Body of pancreas (tissue), 4 donors: ENCODE data around the gene NLGN1. TPM values are rescaled to one million over a fixed set of nuclear protein-coding genes. Genes with fewer than 3 reads are reported as not detected.

Source experiments
- ATAC-seq: fragments of 150-250 bp; one replicate; pipeline ENCODE4 v1.9.1; 2016
- DNase-seq, 4 donors: peaks; one replicate each; pipeline ENCODE4 v3.0.0-alpha.2; 2019
- H3K27ac ChIP-seq, 4 donors: fragments of 200-600 bp; sonication (generic); 1 replicate in 3 of 4; 2 replicates in 1 of 4; pipeline versions ENCODE4 v1.5.1 to v1.6.1; 2016 to 2019; ENCODE audit warnings: mild to moderate bottlenecking in 1 of 4, mixed read lengths in 1 of 4, moderate library complexity in 1 of 4
- H3K27me3 ChIP-seq, 2 donors: fragments of 200-600 bp; sonication (generic); one replicate each; pipeline ENCODE4 v1.6.0; 2016; ENCODE audit warnings: mild to moderate bottlenecking in 1 of 2
- H3K36me3 ChIP-seq, 2 donors: fragments of 200-600 bp; sonication (generic); replicated peaks in 1 of 2; 2 replicates each; pipeline ENCODE4 v1.5.1; 2016; ENCODE audit warnings: low read depth in 2 of 2; ENCODE audit not compliant: insufficient read depth in 1 of 2
- H3K4me1 ChIP-seq: fragments of 200-600 bp; sonication (generic); one replicate; pipeline ENCODE4 v1.6.0; 2016
- H3K4me3 ChIP-seq, 2 donors: fragments of 200-600 bp; sonication (generic); 1 replicate in 1 of 2; 2 replicates in 1 of 2; pipeline ENCODE4 v1.5.1; 2016 to 2019
- H3K9me3 ChIP-seq, 3 donors: fragments of 200-600 bp; sonication (generic); 1 replicate in 2 of 3; 2 replicates in 1 of 3; pipeline ENCODE4 v1.5.1; 2016
- POLR2A ChIP-seq, 3 donors: fragments of 450-650 bp; IDR thresholded peaks; one replicate each; pipeline ENCODE4 v1.6.1; 2016; ENCODE audit warnings: antibody characterized with exemption in 3 of 3, mild to moderate bottlenecking in 2 of 3
- WGBS, 2 donors: methylation state at CpG; one replicate each; pipeline ENCODE4 v1.1.5; 2017; 5-methylcytosine and 5-hydroxymethylcytosine counted together
- intact Hi-C: fragments of 100-400 bp; cut with DNase I; formaldehyde crosslinking; loops from one replicate; pipeline ENCODE4 v1.15.1; 2023
- total RNA-seq, 2 donors: library from RNA; depleted of rRNA; stranded (reverse); fragments of >200 nt; gene quantifications; one replicate each; pipeline ENCODE4 v1.1.0, GENCODE V29; 2016
- TF ChIP-seq, protein P1 (sequence below), 7 experiments: fragments of 450-650 bp in 4 of 7; fragments of 200-600 bp in 3 of 7; sonication (generic) in 3 of 7; IDR thresholded peaks; one replicate each; pipeline ENCODE4 v1.5.1; 2016 to 2019; ENCODE audit warnings: antibody characterized with exemption in 7 of 7

The NLGN1 gene
- total RNA-seq, 2 donors from 2014 or later, result 0.52 to 1.3 TPM

DNA sequence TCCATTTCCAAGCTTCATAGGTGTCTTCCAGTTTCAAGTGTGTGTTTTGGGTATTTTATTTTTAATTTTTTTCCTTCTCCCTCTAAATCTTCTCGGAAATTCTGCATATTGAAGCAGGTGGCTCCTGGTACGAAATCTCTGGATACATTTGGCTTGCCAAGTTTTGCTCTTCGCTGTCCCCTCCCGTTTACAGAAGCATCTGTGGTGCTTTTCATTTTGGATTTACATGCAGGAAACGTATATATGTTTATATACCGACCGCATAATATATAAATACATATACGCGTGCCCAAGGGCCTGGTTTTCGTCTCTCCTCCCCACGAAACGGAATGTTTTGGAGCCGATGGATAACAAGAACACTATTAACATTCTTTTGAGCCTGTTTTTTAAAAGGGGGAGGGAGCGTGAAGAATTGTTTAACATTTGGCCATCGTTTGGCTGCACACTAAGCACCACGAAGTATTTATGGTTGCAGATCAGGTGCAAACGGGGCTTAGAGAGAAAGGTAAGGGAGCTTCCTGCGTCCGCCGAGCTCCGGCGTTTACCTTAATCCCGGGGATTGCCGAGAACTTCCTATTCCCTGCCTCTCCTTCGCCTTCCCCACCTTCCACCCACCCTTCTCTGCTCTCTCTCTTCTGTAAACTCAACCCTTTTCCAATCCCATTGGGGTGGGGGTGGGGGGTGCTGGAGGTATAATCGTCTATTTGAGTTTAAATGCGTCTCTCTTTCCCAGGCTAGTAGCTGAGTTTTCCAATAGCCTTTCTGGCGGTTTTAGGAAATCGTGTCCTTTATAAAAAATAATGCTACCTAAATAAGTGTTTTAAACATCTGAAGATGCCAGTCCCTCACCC lies 1.1 kb upstream of the NLGN1 start:
- WGBS, 2 donors, result 1 to 3% methylated on average over 29 of the region's 29 CpGs

DNA sequence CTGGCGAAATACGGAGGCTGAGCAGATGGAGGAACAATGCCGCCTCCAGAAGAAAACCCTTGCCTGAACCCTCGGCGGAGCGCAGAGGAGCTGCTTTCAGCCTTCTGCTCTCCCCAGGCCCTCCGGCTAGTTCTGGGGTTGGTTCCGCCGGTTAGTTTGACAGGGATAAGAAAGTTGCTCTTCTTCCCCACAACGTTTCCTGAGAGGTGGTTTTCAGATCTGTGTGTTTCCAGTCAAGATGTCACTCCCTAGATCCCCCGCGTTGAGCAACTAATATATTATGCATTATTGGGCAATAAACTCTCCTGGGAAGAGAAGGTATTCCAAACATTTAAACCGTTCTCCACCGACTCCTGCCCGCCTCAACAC lies 551 bp downstream of the NLGN1 start:
- H3K27me3 ChIP-seq, result no peaks in the 10 kb centered on the region
- DNase-seq, result no peak
- no peak for TF ChIP-seq POLR2A (IDR thresholded peaks at IDR 0.05)
- TF ChIP-seq, protein P1, sequence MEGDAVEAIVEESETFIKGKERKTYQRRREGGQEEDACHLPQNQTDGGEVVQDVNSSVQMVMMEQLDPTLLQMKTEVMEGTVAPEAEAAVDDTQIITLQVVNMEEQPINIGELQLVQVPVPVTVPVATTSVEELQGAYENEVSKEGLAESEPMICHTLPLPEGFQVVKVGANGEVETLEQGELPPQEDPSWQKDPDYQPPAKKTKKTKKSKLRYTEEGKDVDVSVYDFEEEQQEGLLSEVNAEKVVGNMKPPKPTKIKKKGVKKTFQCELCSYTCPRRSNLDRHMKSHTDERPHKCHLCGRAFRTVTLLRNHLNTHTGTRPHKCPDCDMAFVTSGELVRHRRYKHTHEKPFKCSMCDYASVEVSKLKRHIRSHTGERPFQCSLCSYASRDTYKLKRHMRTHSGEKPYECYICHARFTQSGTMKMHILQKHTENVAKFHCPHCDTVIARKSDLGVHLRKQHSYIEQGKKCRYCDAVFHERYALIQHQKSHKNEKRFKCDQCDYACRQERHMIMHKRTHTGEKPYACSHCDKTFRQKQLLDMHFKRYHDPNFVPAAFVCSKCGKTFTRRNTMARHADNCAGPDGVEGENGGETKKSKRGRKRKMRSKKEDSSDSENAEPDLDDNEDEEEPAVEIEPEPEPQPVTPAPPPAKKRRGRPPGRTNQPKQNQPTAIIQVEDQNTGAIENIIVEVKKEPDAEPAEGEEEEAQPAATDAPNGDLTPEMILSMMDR (IDR thresholded peaks at IDR 0.05), result no peak
- WGBS, 2 donors, result 5 to 16% methylated on average over 15 of the region's 15 CpGs
- H3K4me1 ChIP-seq, result peaks cover 35% of the 10 kb centered on the region
- intact Hi-C loops, result no loop called here
- H3K4me3 ChIP-seq, result peak overlapping the region in 1 of 2 donors; percentile 42
- H3K36me3 ChIP-seq, result no peaks in the 10 kb centered on the region
- H3K9me3 ChIP-seq, result no peaks in the 10 kb centered on the region
- ATAC-seq, result no peak
- H3K27ac ChIP-seq, result peak overlapping the region in 3 of 4 donors; percentile 1 to 49 (median 21)

More for the DNA sequence above, 1.1 kb upstream of the NLGN1 start:
- Histone ChIP-seq H3K4me1 (peaks cover 35% of the 10 kb centered on the region), H3K27me3 (no peaks in the 10 kb centered on the region), H3K27ac (peak overlapping the region in 1 of 4 donors; percentile 74), H3K36me3 (no peaks in the 10 kb centered on the region), H3K4me3 (peak overlapping the region; percentile 16 to 66), H3K9me3 (no peaks in the 10 kb centered on the region)
- intact Hi-C loops, result no loop called here
- ATAC-seq, result no peak
- peak in 2 of 4 donors; percentile 6 to 25 for DNase-seq
- TF ChIP-seq POLR2A (IDR thresholded peaks at IDR 0.05), result no peak
- TF ChIP-seq, protein P1 (IDR thresholded peaks at IDR 0.05), result no peak

DNA sequence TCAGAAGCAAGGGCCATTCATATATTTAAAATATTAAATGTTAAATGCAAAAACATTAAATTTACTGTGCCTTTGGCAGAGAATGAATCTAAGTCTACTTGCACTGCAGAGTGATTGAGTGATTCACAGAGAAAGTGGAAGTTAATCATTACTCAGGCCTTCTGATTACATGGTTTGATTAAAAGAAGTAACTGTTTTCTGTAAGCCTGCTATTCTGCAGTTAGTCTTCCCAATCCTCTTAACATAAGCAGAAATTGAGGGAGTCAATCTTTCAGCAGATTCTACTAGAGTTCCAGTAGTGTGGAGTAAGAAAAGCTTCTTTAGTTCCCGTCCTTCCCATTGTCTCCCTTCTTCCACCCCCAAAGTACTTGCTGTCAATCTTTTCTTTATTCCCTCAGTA lies 1.5 kb downstream of the NLGN1 start:
- 74 to 86% methylated on average over 1 of the region's 1 CpG for WGBS, 2 donors
- Histone ChIP-seq H3K9me3 (no peaks in the 10 kb centered on the region), H3K27me3 (no peaks in the 10 kb centered on the region), H3K4me3 (no peak overlapping the region), H3K27ac (no peak overlapping the region), H3K36me3 (no peaks in the 10 kb centered on the region), H3K4me1 (peaks cover 35% of the 10 kb centered on the region)
- DNase-seq (no peak), ATAC-seq (no peak)
- intact Hi-C loops, result no loop called here
- TF ChIP-seq, protein P1 (IDR thresholded peaks at IDR 0.05), result no peak
- TF ChIP-seq POLR2A (IDR thresholded peaks at IDR 0.05), result no peak

DNA sequence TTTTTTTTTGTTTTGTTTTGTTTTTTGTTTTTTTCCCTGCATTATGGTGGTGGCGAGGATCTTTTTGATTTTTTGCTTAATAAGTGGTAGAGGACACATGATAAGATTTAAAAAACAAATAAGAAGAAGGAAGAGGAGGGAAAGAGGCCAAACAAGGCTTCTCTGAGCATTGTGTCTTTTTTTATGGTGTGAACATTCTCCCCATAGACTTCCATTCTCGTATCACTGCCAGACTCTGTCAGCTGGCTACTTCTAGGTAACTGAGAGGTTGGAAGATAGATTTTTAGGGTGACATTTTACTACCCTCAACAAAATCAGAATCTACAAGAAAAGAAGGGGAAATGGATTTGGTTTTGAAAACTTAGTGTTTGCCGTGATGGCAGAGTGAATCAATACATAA lies 3.8 kb downstream of the NLGN1 start:
- Histone ChIP-seq H3K4me3 (no peak overlapping the region), H3K9me3 (no peaks in the 10 kb centered on the region), H3K27me3 (no peaks in the 10 kb centered on the region), H3K36me3 (no peaks in the 10 kb centered on the region), H3K27ac (no peak overlapping the region), H3K4me1 (peaks cover 24% of the 10 kb centered on the region)
- ATAC-seq, result no peak
- intact Hi-C loops, result no loop called here
- no peak for DNase-seq
- TF ChIP-seq, protein P1 (IDR thresholded peaks at IDR 0.05), result no peak
- no peak for TF ChIP-seq POLR2A (IDR thresholded peaks at IDR 0.05)
- 48 to 61% methylated on average over 3 of the region's 3 CpGs for WGBS, 2 donors

DNA sequence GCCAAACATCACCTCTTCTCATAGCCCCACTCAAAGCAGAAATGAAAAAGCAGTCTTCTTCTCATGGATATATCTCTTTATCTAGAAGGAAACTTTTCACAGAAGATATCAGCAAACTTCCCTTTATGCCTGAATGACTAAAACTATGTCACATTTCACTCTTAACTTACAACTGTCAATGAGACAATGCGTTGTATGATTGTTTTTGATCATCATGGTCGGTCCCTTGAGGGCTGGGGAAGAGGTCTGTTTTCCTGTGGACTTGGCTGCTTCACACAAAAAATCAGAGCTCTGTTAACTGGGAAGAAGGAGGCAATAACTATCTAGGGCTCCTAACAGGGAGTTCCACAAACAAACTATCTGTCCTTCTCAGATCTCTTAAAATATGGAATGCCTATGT lies 5.1 kb downstream of the NLGN1 start:
- Histone ChIP-seq H3K4me1 (peaks cover 11% of the 10 kb centered on the region), H3K27me3 (no peaks in the 10 kb centered on the region), H3K36me3 (no peaks in the 10 kb centered on the region), H3K4me3 (no peak overlapping the region), H3K27ac (no peak overlapping the region), H3K9me3 (no peaks in the 10 kb centered on the region)
- WGBS, 2 donors, result 54 to 62% methylated on average over 2 of the region's 2 CpGs
- no peak for TF ChIP-seq POLR2A (IDR thresholded peaks at IDR 0.05)
- TF ChIP-seq, protein P1 (IDR thresholded peaks at IDR 0.05), result no peak
- intact Hi-C loops, result no loop called here
- no peak for ATAC-seq
- DNase-seq, result no peak
